DND-41 (cell line): ENCODE results near the gene PKD1.

Experiments used
- ATAC-seq: fragments of 200-7000 bp; cut with Tn5 transposase; 3 replicates; pipeline ENCODE4 v1.9.1; 2021; ENCODE audit warnings: low read depth; ENCODE audit not compliant: insufficient read depth
- DNase-seq: peaks from one replicate; pipeline ENCODE4 v3.0.0-alpha.2; 2020
- H2AFZ ChIP-seq: 2 replicates; pipeline ENCODE4 v1.6.0; 2012; ENCODE audit warnings: low read depth, low read length
- H3K27ac ChIP-seq: 2 replicates; pipeline ENCODE4 v1.5.1; 2012; ENCODE audit warnings: low read length, inconsistent platforms
- H3K27me3 ChIP-seq: fragments of 200-600 bp; sonication (generic); 2 replicates; pipeline ENCODE4 v1.6.0; 2012; ENCODE audit warnings: low read length, mild to moderate bottlenecking, inconsistent platforms; ENCODE audit not compliant: insufficient read depth, poor library complexity
- H3K36me3 ChIP-seq: 2 replicates; pipeline ENCODE4 v1.5.1; 2012; ENCODE audit warnings: low read length, inconsistent platforms; ENCODE audit not compliant: insufficient read depth
- H3K4me1 ChIP-seq: 2 replicates; pipeline ENCODE4 v1.5.1; 2012; ENCODE audit warnings: mild to moderate bottlenecking, low read length; ENCODE audit not compliant: insufficient read depth
- H3K4me2 ChIP-seq: 2 replicates; pipeline ENCODE4 v1.6.0; 2012; ENCODE audit warnings: mild to moderate bottlenecking, moderate library complexity, low read length, inconsistent platforms; ENCODE audit not compliant: insufficient read depth
- H3K4me3 ChIP-seq, 2 experiments: fragments of 200-600 bp in 1 of 2; shearing (Covaris generic) in 1 of 2; 2 replicates each; pipeline ENCODE4 v1.5.1; 2012 to 2016; ENCODE audit warnings: inconsistent platforms in 2 of 2, low read length in 2 of 2, mild to moderate bottlenecking in 2 of 2, low read depth in 1 of 2, moderate library complexity in 1 of 2
- H3K79me2 ChIP-seq: 2 replicates; pipeline ENCODE4 v1.6.0; 2012; ENCODE audit warnings: low read length, inconsistent platforms; ENCODE audit not compliant: insufficient read depth
- H3K9ac ChIP-seq: 2 replicates; pipeline ENCODE4 v1.6.0; 2012; ENCODE audit warnings: low read depth, mild to moderate bottlenecking, inconsistent platforms, low read length, moderate library complexity
- H3K9me3 ChIP-seq: 2 replicates; pipeline ENCODE4 v1.5.1; 2012; ENCODE audit warnings: low read length, moderate library complexity, mild to moderate bottlenecking, inconsistent platforms; ENCODE audit not compliant: insufficient read depth, severe bottlenecking
- H4K20me1 ChIP-seq: 2 replicates; pipeline ENCODE4 v1.6.0; 2012; ENCODE audit warnings: low read length; ENCODE audit not compliant: insufficient read depth
- EZH2 ChIP-seq: IDR thresholded peaks from 3 replicates; pipeline ENCODE4 v1.6.1; 2012; ENCODE audit warnings: borderline replicate concordance, low read depth, mild to moderate bottlenecking, moderate library complexity, low read length, inconsistent platforms; ENCODE audit not compliant: severe bottlenecking
- TF ChIP-seq, protein P1 (sequence below): IDR thresholded peaks from 2 replicates; pipeline ENCODE4 v1.5.1; 2012; ENCODE audit warnings: borderline replicate concordance, low read length, moderate library complexity, mild to moderate bottlenecking; ENCODE audit not compliant: poor library complexity, severe bottlenecking; ENCODE audit errors: extremely low read depth

Gene PKD1

DNA sequence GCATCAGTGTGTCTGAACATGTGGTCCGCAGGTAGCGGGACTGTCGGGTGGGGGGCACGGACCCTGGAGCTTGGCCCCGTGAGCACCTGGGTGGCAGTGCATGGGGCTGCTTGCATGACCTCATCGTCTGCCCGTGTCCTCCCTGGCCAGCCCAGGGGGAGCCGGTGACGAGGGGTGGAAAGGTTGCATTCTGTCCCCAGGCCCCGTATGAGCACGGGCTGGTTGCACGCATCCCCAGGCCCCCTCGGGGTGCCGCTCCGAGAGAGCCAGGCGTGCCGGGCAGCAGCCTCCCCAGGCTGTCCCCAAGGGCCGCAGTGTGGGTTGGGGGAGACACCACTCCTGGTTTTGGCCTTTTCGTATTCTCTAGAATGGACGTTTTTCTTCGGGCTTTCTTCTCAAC lies 58.0 kb downstream of the PKD1 start:
- no peak for ATAC-seq
- Histone ChIP-seq H3K4me1 (no peaks in the 10 kb centered on the region), H3K4me3 (no peak overlapping the region), H3K9me3 (no peaks in the 10 kb centered on the region), H2AFZ (no peak overlapping the region), H3K27ac (no peak overlapping the region), H3K79me2 (no peaks in the 10 kb centered on the region), H3K27me3 (no peaks in the 10 kb centered on the region), H3K36me3 (peaks cover 81% of the 10 kb centered on the region), H3K9ac (no peak overlapping the region), H3K4me2 (no peak overlapping the region), H4K20me1 (peaks cover 3% of the 10 kb centered on the region; the same call in 1 of the 2 replicates)
- no peak for DNase-seq
- TF ChIP-seq, protein P1, sequence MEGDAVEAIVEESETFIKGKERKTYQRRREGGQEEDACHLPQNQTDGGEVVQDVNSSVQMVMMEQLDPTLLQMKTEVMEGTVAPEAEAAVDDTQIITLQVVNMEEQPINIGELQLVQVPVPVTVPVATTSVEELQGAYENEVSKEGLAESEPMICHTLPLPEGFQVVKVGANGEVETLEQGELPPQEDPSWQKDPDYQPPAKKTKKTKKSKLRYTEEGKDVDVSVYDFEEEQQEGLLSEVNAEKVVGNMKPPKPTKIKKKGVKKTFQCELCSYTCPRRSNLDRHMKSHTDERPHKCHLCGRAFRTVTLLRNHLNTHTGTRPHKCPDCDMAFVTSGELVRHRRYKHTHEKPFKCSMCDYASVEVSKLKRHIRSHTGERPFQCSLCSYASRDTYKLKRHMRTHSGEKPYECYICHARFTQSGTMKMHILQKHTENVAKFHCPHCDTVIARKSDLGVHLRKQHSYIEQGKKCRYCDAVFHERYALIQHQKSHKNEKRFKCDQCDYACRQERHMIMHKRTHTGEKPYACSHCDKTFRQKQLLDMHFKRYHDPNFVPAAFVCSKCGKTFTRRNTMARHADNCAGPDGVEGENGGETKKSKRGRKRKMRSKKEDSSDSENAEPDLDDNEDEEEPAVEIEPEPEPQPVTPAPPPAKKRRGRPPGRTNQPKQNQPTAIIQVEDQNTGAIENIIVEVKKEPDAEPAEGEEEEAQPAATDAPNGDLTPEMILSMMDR = no peak
- TF ChIP-seq EZH2 = no peak

DNA sequence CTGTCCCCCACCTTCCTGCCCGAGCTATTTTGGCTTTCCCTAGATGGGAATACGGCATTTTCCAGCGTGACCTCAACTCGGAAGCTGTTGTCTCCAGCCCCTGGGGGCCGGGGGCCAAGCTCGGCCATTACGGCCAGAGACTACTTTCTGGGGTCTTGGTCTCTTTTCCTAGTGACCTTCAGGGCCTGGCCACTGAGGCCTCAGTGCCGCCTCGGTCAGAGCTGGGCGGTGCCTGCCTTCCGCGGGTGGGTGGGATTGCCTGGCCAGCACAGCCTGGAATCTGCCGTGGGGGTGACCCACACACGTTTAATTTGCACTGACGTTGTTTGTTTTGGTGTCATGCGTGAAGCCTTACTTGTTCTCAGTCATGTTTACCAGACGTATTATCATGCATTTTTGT lies 58.7 kb downstream of the PKD1 start:
- H3K36me3 ChIP-seq = peaks cover 81% of the 10 kb centered on the region
- peaks cover 3% of the 10 kb centered on the region; the same call in 1 of the 2 replicates for H4K20me1 ChIP-seq
- no peaks in the 10 kb centered on the region for H3K4me1 ChIP-seq
- no peak overlapping the region for H3K4me2 ChIP-seq
- ATAC-seq (no peak), DNase-seq (no peak)
- H3K9me3 ChIP-seq = no peaks in the 10 kb centered on the region
- no peak overlapping the region for H3K9ac ChIP-seq
- no peaks in the 10 kb centered on the region for H3K79me2 ChIP-seq
- H3K4me3 ChIP-seq = no peak overlapping the region
- H2AFZ ChIP-seq = no peak overlapping the region
- no peaks in the 10 kb centered on the region for H3K27me3 ChIP-seq
- no peak overlapping the region for H3K27ac ChIP-seq
- TF ChIP-seq EZH2 = no peak
- TF ChIP-seq, protein P1 = no peak

DNA sequence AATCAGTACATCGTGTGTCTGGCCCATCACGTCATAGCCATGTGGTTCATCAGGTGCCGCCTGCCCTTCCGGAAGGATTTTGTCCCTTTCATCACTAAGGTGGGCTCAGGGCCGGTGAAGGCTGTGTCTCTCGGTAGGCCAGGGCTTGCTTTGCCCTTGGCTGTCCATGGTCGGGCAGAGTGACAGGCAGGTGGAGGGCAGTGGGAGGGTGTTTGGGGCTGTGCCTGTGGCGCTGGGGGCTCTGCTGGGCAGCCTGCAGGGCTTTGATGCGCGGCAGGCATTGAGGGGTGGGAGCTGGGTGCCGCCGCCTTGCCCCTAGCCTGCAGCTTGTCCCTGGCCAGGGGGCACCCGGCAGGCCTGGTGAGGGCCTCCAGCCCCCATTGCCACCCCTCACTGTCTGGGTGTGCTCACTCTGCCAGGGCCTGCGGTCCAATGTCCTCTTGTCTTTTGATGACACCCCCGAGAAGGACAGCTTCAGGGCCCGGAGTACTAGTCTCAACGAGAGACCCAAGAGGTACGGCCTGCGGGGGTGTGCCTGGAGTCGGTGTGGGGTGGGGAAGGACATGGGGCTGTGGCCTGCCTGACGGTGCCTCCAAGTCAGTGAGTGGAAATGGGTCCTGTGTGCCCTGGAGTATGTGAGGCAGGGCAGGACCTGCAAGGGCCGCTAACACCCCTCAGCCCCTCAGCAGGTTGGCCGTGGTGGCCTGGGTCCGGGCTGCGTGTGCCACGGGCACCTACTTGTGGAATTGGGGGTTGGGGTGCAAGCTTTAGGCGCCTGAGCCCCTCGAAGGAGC lies 59.4 kb downstream of the PKD1 start:
- DNase-seq (no peak), ATAC-seq (no peak)
- Histone ChIP-seq H3K36me3 (peaks cover 81% of the 10 kb centered on the region), H3K9ac (no peak overlapping the region), H4K20me1 (no peaks in the 10 kb centered on the region; the same call in 1 of the 2 replicates), H3K79me2 (no peaks in the 10 kb centered on the region), H2AFZ (no peak overlapping the region), H3K27me3 (no peaks in the 10 kb centered on the region), H3K9me3 (no peaks in the 10 kb centered on the region), H3K27ac (no peak overlapping the region), H3K4me2 (no peak overlapping the region), H3K4me3 (no peak overlapping the region), H3K4me1 (no peaks in the 10 kb centered on the region)
- TF ChIP-seq, protein P1 = no peak
- TF ChIP-seq EZH2 = no peak
